Duodenal mucosa (tissue), 2 donors: Measurements from ENCODE around the gene SELENOM.
A peak's percentile ranks its signal among the peaks of the same experiment; 100 is the strongest.
"Not testable (repeated sequence)": the region's sequence is repeated elsewhere in the genome, so short reads cannot be mapped to it uniquely, and the experiment has no call there.

ENCODE experiments used
- H3K27ac ChIP-seq: one replicate; pipeline ENCODE4 v1.7.0; 2013; ENCODE audit warnings: low read depth, low read length
- H3K27me3 ChIP-seq, 2 donors: one replicate each; pipeline ENCODE4 v1.7.0; 2013; ENCODE audit warnings: low read length in 2 of 2, control low read depth in 1 of 2; ENCODE audit not compliant: insufficient read depth in 2 of 2, control insufficient read depth in 1 of 2
- H3K36me3 ChIP-seq, 2 donors: one replicate each; pipeline ENCODE4 v1.7.0; 2013; ENCODE audit warnings: low read length in 2 of 2, control low read depth in 1 of 2; ENCODE audit not compliant: insufficient read depth in 2 of 2, control insufficient read depth in 1 of 2
- H3K4me1 ChIP-seq, 2 donors: one replicate each; pipeline ENCODE4 v1.7.0; 2013; ENCODE audit warnings: low read length in 2 of 2, control low read depth in 1 of 2; ENCODE audit not compliant: insufficient read depth in 2 of 2, control insufficient read depth in 1 of 2
- H3K4me3 ChIP-seq, 2 donors: one replicate each; pipeline ENCODE4 v1.7.0; 2013; ENCODE audit warnings: low read length in 2 of 2, low read depth in 1 of 2
- H3K9ac ChIP-seq, 2 donors: one replicate each; pipeline ENCODE4 v1.7.0; 2013; ENCODE audit warnings: low read length in 2 of 2, low read depth in 1 of 2
- H3K9me3 ChIP-seq, 2 donors: one replicate each; pipeline ENCODE4 v1.7.0; 2013; ENCODE audit warnings: low read length in 2 of 2, control low read depth in 1 of 2; ENCODE audit not compliant: control insufficient read depth in 1 of 2

SELENOM gene

DNA sequence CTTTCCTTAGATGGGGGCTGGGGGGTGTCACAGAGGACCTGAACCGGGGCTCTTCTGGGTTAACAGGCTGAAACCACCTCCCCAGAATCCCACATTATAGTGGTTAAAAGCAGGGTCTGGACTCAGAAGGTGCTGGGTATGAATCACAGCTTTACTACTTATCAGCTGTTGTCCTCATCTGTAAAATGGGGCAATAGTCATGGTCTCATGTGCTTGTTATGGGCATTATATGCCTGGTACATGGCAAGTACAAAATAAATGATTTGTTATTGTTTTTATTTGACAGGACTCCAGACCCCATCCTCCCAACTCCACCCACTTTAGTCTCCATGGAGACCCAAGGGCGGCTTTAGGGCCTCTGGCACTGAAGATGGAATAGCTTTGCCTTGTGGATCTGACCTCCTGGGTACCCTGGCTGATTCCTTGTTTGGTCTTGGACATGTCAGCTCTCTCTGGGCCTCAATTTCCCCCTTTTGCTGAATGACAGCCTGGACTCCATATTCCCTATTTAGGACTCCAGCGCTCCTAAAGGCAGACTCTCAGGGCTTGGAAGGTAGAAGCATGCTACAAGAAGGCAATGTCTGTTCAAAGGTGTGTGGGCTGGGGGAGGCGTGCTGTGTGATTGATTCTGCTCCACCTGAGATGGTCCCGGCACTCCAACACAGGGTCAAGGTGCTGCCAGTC is 27.1 kb downstream of the SELENOM start:
- H3K9me3 ChIP-seq = no peaks in the 10 kb centered on the region
- H3K27me3 ChIP-seq = no peaks in the 10 kb centered on the region
- H3K27ac ChIP-seq = peak overlapping the region; percentile 89
- H3K9ac ChIP-seq = peak overlapping the region; percentile 87 to 93
- no peaks in the 10 kb centered on the region for H3K36me3 ChIP-seq
- H3K4me1 ChIP-seq = peaks cover 49% of the 10 kb centered on the region in 2 donors
- peak overlapping the region; percentile 82 to 93 for H3K4me3 ChIP-seq

DNA sequence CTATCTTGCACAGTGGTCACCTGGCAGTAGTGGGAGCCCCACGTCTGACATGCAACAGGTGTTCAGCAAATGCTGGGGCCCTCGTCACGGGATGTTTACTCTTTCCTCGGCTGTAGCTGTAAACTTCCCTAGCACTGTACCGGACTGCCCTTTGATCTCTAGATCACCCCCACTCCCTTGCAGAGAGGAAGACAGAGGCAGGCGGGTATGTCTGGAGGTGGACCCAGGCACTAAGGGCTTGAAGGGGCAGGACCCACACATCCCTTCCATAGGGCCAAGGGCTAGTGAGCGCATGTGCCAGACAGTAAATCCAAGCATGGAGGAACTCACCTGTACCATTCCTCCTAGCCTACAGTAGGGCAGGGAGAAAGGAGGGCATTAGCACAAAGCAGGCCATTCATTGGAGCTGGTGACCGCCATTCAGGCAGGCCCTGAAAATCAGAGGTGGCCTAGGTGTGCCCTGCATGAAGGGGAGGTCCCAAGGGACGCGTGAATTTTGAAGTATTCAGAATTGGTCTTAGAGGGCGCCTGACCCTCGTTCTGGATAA is 28.2 kb downstream of the SELENOM start:
- no peaks in the 10 kb centered on the region for H3K27me3 ChIP-seq
- no peaks in the 10 kb centered on the region for H3K36me3 ChIP-seq
- no peaks in the 10 kb centered on the region for H3K9me3 ChIP-seq
- H3K9ac ChIP-seq = peak overlapping the region in 1 of 2 donors; percentile 3
- peak overlapping the region; percentile 6 for H3K27ac ChIP-seq
- H3K4me3 ChIP-seq = peak overlapping the region; percentile 16 to 23
- H3K4me1 ChIP-seq = peaks cover 45% of the 10 kb centered on the region in 2 donors

DNA sequence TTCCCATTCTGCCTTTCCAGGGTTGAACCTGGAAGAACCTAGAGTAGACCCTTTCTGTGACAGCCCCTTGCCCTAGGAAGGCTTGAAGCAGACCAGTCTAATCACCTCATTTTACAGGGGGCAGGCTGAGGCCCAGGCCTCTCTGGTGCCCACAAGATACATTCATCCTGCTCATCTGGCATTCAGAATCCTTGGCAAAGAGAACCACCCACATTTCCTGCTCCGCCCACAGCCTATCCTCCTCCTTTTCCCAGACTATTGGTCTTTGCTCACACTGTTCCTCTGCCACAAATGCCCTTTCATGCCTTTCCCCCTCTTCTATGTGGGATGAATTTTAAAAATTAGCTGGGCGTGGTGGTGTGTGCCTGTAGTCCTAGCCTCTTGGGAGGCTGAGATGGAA is 29.0 kb downstream of the SELENOM start:
- Histone ChIP-seq H3K9ac (peak overlapping the region in 1 of 2 donors; percentile 29), H3K27ac (peak overlapping the region; percentile 6), H3K4me1 (peaks cover 37% of the 10 kb centered on the region in 2 donors)
- H3K36me3 ChIP-seq, H3K27me3 ChIP-seq, H3K4me3 ChIP-seq, H3K9me3 ChIP-seq: not testable (repeated sequence)

DNA sequence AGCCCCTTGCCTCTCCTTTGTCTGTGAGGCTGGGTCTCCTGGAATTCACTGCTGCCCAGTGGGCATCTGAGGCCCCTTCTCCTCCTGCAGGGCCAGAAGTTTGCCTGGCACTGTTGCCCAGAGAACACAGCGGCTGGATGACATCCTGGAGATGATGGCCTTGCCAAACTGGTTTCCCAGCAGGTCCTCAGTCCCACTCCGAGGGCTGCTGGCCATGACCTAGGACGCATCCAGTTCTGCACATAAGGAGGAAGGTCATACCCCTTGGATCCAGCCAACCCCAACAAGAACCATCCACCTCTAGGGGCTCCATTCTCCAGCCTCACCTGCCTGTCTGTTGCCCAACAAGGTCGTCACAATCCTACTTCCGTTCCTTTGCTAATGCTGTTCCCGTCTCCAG is 29.7 kb downstream of the SELENOM start:
- peaks cover 30% of the 10 kb centered on the region in 2 donors for H3K4me1 ChIP-seq
- no peak overlapping the region for H3K27ac ChIP-seq
- H3K4me3 ChIP-seq = no peak overlapping the region

DNA sequence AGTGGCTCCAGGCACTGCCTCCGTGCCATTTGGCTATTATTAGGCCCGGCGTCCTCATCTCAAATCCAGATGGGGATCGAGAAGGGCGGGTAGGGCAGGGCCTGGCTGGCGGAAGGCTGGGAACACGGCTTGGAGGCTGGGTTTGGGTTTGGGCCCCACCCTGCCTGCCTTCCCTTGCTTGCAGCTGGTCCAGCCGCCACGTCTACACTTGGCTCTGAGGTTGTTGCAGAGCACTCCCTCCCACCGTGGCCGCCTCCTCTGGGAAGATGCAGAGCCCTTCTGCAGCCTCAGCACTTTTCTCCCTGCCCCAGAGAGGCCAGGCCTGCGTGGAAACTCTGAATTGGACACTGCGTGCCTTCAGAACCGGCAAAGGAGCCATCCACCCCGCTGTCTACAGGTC is 31.4 kb downstream of the SELENOM start:
- H3K27ac ChIP-seq = peak overlapping the region; percentile 50
- H3K27me3 ChIP-seq = no peaks in the 10 kb centered on the region
- H3K9me3 ChIP-seq = no peaks in the 10 kb centered on the region
- H3K9ac ChIP-seq = no peak overlapping the region
- peaks cover 17 to 20% of the 10 kb centered on the region in 2 donors for H3K4me1 ChIP-seq
- H3K4me3 ChIP-seq = no peak overlapping the region
- H3K36me3 ChIP-seq = no peaks in the 10 kb centered on the region

More for the DNA sequence above, 29.7 kb downstream of the SELENOM start:
- Histone ChIP-seq H3K9ac (no peak overlapping the region), H3K27me3 (no peaks in the 10 kb centered on the region), H3K36me3 (no peaks in the 10 kb centered on the region), H3K9me3 (no peaks in the 10 kb centered on the region)

DNA sequence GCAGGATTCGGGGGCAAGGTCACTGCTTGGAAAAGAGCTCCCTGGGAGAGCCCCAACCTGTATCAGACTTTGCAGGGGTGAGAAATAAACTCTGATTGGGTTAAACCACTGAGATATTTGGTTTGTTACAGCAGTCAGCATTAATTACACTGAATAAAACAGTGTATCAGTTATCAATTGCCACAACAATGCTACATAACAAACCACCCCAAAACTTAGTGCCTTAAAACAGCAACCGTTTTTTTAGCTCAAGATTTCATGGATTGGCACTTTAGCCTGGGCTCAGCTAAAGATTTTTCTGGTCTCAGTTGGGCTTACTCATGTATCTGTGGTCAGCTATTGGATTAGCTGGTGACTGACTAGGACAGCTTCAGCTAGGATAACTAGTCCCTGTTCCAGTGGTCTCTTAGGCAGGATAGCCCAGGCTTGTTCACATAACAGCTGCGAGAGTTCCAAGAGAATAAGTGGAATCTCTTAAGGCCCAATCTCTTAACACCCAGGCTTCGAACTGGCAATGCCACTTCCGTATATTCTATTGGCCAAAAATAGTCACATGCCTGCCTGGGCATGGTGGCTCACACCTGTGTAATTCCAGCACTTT is 33.7 kb downstream of the SELENOM start:
- H3K4me3 ChIP-seq, H3K9ac ChIP-seq, H3K4me1 ChIP-seq, H3K9me3 ChIP-seq, H3K27me3 ChIP-seq, H3K36me3 ChIP-seq, H3K27ac ChIP-seq: not testable (repeated sequence)

DNA sequence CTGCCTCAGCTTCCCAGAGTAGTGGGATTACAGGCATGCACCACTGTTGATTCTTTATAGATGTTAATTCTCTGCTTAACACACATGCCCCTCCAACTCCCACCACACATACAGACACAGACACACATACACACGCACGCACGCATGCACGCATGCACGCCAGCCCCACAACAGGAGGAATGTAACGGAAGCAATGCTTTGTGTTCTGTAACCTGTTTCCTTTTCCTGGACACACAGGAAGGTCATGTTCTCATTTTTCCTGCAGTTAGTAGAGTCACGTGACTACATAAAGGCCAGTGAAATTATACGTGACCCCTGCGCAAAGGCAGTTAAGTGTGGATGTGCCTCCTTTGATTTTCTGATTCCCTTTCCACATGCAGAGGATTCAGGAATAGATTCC is 34.2 kb downstream of the SELENOM start:
- H3K9me3 ChIP-seq, H3K36me3 ChIP-seq, H3K9ac ChIP-seq, H3K4me1 ChIP-seq, H3K27ac ChIP-seq, H3K4me3 ChIP-seq, H3K27me3 ChIP-seq: not testable (repeated sequence)

DNA sequence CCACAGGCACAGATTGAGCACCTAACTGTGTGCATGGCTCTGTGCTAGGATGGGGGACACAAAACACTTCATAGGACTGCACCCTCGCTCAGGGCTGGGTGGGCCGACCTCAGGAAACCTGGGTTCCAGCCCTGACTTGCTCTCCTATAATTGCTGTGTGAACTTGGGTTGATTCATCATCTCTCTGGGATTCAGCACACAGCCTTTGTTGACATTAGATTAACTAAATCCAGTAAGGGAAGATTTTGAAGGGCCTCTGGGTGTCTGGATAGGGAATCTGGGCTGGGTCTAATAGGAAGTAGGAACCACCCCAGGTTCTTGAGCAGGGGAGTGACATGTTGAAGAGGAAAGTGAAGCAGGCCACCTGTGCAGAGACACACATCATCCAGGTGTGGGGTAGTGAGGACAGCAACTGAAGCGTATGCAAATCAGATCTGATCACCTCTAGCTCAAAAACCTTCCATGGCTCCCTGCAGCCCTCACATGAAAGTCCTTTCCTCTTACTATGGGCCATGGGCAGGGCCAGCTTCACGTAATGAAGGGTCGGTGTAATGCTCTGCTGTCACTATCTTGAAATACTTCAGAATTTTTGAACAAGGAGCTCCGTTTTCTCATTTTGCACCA is 37.6 kb downstream of the SELENOM start:
- not testable (repeated sequence) for H3K9ac ChIP-seq, H3K36me3 ChIP-seq, H3K27ac ChIP-seq, H3K4me1 ChIP-seq, H3K27me3 ChIP-seq, H3K4me3 ChIP-seq, H3K9me3 ChIP-seq

DNA sequence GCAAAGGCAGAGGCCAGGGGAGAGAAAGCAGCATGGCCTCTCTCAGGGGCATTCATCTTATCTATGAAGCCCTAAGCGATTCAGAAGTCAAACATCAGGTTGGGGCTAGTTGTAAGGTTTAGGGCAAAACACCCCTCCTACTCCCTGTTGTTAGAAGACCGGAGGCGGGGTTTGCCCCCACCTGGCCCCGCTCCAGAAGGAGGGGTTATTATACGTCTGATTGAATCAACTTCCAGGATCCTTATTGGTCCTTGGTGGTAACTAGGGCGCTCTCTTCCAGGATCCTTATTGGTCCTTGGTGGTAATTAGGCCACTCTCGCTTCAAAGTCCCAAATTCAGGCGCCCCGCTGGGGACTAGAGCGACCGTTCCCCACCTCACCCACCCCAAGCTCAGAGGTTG is 38.4 kb downstream of the SELENOM start:
- no peaks in the 10 kb centered on the region for H3K27me3 ChIP-seq
- H3K9ac ChIP-seq = no peak overlapping the region
- no peak overlapping the region for H3K27ac ChIP-seq
- no peak overlapping the region for H3K4me3 ChIP-seq
- no peaks in the 10 kb centered on the region for H3K36me3 ChIP-seq
- no peaks in the 10 kb centered on the region for H3K9me3 ChIP-seq
- H3K4me1 ChIP-seq = peaks cover 0 to 2% of the 10 kb centered on the region in 2 donors

DNA sequence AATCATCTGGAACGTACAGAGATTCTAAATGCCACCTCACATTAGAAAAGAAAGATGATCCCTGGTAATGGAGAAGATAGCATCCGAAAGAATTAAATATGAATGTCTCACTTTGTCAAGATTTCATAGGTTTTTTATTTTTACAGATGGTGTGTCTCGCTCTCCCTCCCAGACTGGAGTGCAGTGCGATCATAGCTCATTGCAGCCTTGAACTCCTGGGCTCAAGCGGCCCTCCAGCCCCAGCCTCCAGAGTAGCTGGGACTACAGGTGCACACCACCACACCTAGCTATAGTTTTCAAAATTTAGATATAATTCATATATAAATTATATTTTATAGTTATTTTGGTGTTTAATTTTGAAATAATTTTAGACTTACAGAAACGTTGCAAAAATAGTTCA is 43.0 kb downstream of the SELENOM start:
- Histone ChIP-seq H3K4me3 (peak overlapping the region; percentile 65 to 75), H3K36me3 (no peaks in the 10 kb centered on the region), H3K27me3 (no peaks in the 10 kb centered on the region), H3K4me1 (peaks cover 0 to 7% of the 10 kb centered on the region in 2 donors), H3K9me3 (no peaks in the 10 kb centered on the region), H3K9ac (peak overlapping the region in 1 of 2 donors; percentile 12), H3K27ac (no peak overlapping the region)
